GM23338 (cell line): Measurements from ENCODE around the gene CRYBG2. TPM values are rescaled to one million over a fixed set of nuclear protein-coding genes. Genes with fewer than 3 reads are reported as not detected.

Experiments
- ATAC-seq: fragments of 200-7000 bp; cut with Tn5 transposase; 3 replicates; pipeline ENCODE4 v1.9.1; 2020
- DNase-seq: peaks from one replicate; pipeline ENCODE4 v3.0.0-alpha.2; 2015; ENCODE audit warnings: low spot score
- H2AFZ ChIP-seq: fragments of 200-600 bp; sonication (generic); 2 replicates; pipeline ENCODE4 v1.8.0; 2016; ENCODE audit warnings: antibody characterized with exemption, mild to moderate bottlenecking, moderate library complexity
- H3F3A ChIP-seq: fragments of 200-600 bp; sonication (generic); replicated peaks from 2 replicates; pipeline ENCODE4 v1.8.0; 2017; ENCODE audit warnings: antibody characterized with exemption, mixed run types, low read depth
- H3K27ac ChIP-seq: fragments of 200-600 bp; sonication (generic); 2 replicates; pipeline ENCODE4 v1.6.1; 2016; ENCODE audit warnings: low read depth
- H3K27me3 ChIP-seq: fragments of 200-600 bp; sonication (generic); 2 replicates; pipeline ENCODE4 v1.8.0; 2016; ENCODE audit warnings: mild to moderate bottlenecking, mixed run types, moderate library complexity; ENCODE audit not compliant: insufficient read depth
- H3K36me3 ChIP-seq: fragments of 200-600 bp; sonication (generic); 2 replicates; pipeline ENCODE4 v1.8.0; 2016; ENCODE audit warnings: mild to moderate bottlenecking; ENCODE audit not compliant: insufficient read depth
- H3K4me1 ChIP-seq: fragments of 200-600 bp; sonication (generic); 2 replicates; pipeline ENCODE4 v1.8.0; 2016; ENCODE audit warnings: mild to moderate bottlenecking, moderate library complexity; ENCODE audit not compliant: insufficient read depth
- H3K4me2 ChIP-seq: fragments of 200-600 bp; sonication (generic); 2 replicates; pipeline ENCODE4 v1.7.1; 2017; ENCODE audit warnings: mixed run types
- H3K4me3 ChIP-seq: fragments of 200-600 bp; sonication (generic); 2 replicates; pipeline ENCODE4 v1.6.1; 2016; ENCODE audit warnings: mixed run types
- H3K79me2 ChIP-seq: fragments of 200-600 bp; sonication (generic); replicated peaks from 2 replicates; pipeline ENCODE4 v1.8.0; 2017; ENCODE audit warnings: mild to moderate bottlenecking; ENCODE audit not compliant: insufficient read depth
- H3K9me2 ChIP-seq: fragments of 200-600 bp; sonication (generic); 2 replicates; pipeline ENCODE4 v1.8.0; 2017; ENCODE audit not compliant: insufficient read depth
- H4K20me1 ChIP-seq: fragments of 200-600 bp; sonication (generic); replicated peaks from 2 replicates; pipeline ENCODE4 v1.8.0; 2017; ENCODE audit warnings: mild to moderate bottlenecking; ENCODE audit not compliant: insufficient read depth
- H3K27ac Mint-ChIP-seq: 2 replicates; pipeline ENCODE4 v1.8.0; 2020; ENCODE audit warnings: inconsistent platforms, mild to moderate bottlenecking, moderate library complexity, mixed read lengths
- H3K27me3 Mint-ChIP-seq: 3 replicates; pipeline ENCODE4 v1.8.0; 2022; ENCODE audit warnings: low read depth, mild to moderate bottlenecking, moderate library complexity, mixed read lengths, inconsistent platforms; ENCODE audit not compliant: insufficient read depth, poor library complexity
- H3K36me3 Mint-ChIP-seq: 3 replicates; pipeline ENCODE4 v1.8.0; 2021; ENCODE audit warnings: low read depth, mild to moderate bottlenecking, inconsistent platforms, moderate library complexity, mixed read lengths
- H3K4me1 Mint-ChIP-seq: 3 replicates; pipeline ENCODE4 v1.8.0; 2020; ENCODE audit warnings: mild to moderate bottlenecking, inconsistent platforms, mixed read lengths
- H3K4me3 Mint-ChIP-seq: 3 replicates; pipeline ENCODE4 v1.8.0; 2021; ENCODE audit warnings: moderate library complexity, mild to moderate bottlenecking, inconsistent platforms, mixed read lengths
- H3K9me3 Mint-ChIP-seq: 3 replicates; pipeline ENCODE4 v1.8.0; 2020; ENCODE audit warnings: moderate library complexity, mild to moderate bottlenecking, inconsistent platforms, mixed read lengths
- JUNB ChIP-seq: IDR thresholded peaks from one replicate; pipeline ENCODE4 v1.6.1; 2016; ENCODE audit warnings: antibody characterized with exemption; ENCODE audit not compliant: unreplicated experiment
- NANOG ChIP-seq: IDR thresholded peaks from 2 replicates; pipeline ENCODE4 v1.6.1; 2016; ENCODE audit warnings: antibody characterized with exemption, borderline replicate concordance
- polyA plus RNA-seq: library from polyadenylated mRNA; unstranded; fragments of >200 nt; fragmentation: Nextera tagmentation; extraction: Ambion mirVana; gene quantifications from 2 replicates; pipeline ENCODE4 v1.2.1, GENCODE V29; 2016
- total RNA-seq: library from RNA; depleted of rRNA; stranded (reverse); fragments of >200 nt; shearing (Covaris generic); gene quantifications from 2 replicates; pipeline ENCODE4 v1.2.3, GENCODE V29; 2014
- TF ChIP-seq, protein P1 (sequence below): fragments of 250-450 bp; sonication (Bioruptor Pico); IDR thresholded peaks from 2 replicates; pipeline ENCODE4 v1.5.0; 2020; ENCODE audit warnings: mild to moderate bottlenecking, moderate library complexity
- TF ChIP-seq, protein P2 (sequence below), 2 experiments: fragments of 200-600 bp in 1 of 2; sonication (generic) in 1 of 2; conservative IDR thresholded peaks; 2 replicates each; pipeline versions ENCODE4 v1.5.1 to v1.6.1; 2016 to 2017; ENCODE audit warnings: antibody characterized with exemption in 2 of 2, low read depth in 2 of 2, mild to moderate bottlenecking in 2 of 2, moderate library complexity in 1 of 2
- TF ChIP-seq, protein P3 (sequence below): IDR thresholded peaks from 2 replicates; pipeline ENCODE4 v1.6.1; 2016; ENCODE audit warnings: antibody characterized with exemption

Gene CRYBG2
- total and polyA plus RNA-seq, 2 experiments from 2014 or later = 17.6 to 18.4 TPM

DNA sequence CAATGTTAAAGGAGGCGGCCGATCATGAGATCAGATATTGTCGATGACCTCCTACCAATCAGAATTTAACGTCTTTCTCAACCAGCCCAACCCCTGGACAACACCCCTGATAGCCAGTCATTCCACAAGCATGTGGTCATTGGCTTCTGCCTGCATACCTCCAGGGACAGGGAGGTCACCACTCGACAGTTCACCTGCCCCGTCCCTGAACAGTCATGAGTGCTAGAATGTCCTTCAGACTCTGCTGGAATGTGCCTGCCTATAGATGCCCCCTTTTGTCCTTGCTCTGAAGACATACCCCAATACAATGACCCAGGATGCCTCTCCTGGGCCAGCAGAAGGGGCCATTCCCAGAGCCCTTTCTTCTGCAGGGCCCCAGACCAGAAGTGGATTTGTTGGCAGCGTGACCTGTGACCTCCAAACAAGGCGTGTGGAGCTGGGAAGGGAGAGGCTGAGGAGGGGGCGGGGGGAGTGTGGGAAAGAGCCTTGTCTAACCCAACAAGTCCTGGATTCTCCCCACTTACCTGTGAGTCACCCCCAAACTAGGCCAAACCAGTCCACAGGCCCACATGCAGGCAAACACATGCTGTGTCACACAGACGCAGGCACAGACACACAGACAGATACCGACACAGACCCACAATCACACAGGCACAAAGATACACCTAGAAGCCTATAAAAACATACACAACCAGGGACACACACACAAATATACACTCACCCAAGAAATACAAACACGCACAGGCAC lies 2.2 kb downstream of the CRYBG2 start (continued):
- TF ChIP-seq, protein P1, sequence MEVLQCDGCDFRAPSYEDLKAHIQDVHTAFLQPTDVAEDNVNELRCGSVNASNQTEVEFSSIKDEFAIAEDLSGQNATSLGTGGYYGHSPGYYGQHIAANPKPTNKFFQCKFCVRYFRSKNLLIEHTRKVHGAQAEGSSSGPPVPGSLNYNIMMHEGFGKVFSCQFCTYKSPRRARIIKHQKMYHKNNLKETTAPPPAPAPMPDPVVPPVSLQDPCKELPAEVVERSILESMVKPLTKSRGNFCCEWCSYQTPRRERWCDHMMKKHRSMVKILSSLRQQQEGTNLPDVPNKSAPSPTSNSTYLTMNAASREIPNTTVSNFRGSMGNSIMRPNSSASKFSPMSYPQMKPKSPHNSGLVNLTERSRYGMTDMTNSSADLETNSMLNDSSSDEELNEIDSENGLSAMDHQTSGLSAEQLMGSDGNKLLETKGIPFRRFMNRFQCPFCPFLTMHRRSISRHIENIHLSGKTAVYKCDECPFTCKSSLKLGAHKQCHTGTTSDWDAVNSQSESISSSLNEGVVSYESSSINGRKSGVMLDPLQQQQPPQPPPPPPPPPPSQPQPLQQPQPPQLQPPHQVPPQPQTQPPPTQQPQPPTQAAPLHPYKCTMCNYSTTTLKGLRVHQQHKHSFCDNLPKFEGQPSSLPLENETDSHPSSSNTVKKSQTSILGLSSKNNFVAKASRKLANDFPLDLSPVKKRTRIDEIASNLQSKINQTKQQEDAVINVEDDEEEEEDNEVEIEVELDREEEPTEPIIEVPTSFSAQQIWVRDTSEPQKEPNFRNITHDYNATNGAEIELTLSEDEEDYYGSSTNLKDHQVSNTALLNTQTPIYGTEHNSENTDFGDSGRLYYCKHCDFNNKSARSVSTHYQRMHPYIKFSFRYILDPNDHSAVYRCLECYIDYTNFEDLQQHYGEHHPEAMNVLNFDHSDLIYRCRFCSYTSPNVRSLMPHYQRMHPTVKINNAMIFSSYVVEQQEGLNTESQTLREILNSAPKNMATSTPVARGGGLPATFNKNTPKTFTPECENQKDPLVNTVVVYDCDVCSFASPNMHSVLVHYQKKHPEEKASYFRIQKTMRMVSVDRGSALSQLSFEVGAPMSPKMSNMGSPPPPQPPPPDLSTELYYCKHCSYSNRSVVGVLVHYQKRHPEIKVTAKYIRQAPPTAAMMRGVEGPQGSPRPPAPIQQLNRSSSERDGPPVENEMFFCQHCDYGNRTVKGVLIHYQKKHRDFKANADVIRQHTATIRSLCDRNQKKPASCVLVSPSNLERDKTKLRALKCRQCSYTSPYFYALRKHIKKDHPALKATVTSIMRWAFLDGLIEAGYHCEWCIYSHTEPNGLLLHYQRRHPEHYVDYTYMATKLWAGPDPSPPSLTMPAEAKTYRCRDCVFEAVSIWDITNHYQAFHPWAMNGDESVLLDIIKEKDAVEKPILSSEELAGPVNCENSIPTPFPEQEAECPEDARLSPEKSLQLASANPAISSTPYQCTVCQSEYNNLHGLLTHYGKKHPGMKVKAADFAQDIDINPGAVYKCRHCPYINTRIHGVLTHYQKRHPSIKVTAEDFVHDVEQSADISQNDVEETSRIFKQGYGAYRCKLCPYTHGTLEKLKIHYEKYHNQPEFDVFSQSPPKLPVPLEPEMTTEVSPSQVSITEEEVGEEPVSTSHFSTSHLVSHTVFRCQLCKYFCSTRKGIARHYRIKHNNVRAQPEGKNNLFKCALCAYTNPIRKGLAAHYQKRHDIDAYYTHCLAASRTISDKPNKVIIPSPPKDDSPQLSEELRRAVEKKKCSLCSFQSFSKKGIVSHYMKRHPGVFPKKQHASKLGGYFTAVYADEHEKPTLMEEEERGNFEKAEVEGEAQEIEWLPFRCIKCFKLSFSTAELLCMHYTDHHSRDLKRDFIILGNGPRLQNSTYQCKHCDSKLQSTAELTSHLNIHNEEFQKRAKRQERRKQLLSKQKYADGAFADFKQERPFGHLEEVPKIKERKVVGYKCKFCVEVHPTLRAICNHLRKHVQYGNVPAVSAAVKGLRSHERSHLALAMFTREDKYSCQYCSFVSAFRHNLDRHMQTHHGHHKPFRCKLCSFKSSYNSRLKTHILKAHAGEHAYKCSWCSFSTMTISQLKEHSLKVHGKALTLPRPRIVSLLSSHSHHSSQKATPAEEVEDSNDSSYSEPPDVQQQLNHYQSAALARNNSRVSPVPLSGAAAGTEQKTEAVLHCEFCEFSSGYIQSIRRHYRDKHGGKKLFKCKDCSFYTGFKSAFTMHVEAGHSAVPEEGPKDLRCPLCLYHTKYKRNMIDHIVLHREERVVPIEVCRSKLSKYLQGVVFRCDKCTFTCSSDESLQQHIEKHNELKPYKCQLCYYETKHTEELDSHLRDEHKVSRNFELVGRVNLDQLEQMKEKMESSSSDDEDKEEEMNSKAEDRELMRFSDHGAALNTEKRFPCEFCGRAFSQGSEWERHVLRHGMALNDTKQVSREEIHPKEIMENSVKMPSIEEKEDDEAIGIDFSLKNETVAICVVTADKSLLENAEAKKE = no peak
- no peak for TF ChIP-seq JUNB

DNA sequence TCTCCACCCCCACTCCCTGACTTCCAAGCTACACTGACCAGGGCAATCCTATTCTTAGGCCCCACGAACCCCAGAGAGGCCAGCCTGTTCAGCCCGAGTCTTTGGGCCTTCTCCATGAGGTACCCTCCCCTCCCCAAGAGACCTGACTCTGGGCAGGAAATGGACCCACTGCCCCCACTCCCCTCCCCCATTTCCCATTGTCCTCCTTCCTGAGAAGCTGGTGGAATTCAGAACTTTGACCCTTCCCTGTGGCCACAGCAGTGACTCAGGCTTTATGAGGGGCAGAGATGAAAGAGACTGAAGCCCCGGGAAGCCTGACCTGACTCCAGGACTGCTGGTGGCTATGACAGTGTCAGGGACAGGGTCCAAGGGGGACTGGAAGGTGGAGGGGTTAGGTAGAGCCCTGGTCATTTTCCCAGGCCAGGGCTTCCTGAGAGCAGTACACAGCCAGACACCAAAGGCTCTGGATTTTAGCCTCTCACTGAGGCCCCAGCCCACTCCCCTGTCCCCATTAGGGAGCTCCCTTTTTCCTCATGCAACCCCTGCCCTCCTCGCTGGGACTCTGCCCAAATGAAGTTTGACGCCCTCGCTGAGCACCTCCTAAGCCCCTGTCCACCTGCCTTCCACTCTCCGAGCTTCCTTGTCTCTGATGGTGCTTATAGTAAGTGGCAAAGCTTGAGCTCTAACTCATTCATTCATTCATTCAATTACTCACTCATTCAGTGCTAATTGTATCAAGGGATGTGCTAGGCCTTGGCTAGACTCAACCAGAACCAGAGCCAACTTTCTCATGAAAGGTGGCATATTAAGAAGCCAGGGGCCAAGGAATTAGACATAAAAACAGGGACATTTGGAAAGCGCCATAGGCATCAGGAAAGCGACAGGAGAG lies 3.0 kb downstream of the CRYBG2 start:
- Mint-ChIP-seq H3K4me1 (peaks cover 38% of the 10 kb centered on the region), H3K9me3 (no peaks in the 10 kb centered on the region), H3K4me3 (0 out of 3 replicates have a peak overlapping the region, but pooled peaks have one; percentile 6), H3K27ac (peak overlapping the region; percentile 78), H3K27me3 (peaks cover 21% of the 10 kb centered on the region), H3K36me3 (no peaks in the 10 kb centered on the region)
- Histone ChIP-seq H3K4me1 (peaks cover 16% of the 10 kb centered on the region), H3F3A (no peaks in the 10 kb centered on the region; the same call in 1 of the 2 replicates), H3K27ac (peak overlapping the region; percentile 82), H3K36me3 (no peaks in the 10 kb centered on the region), H3K9me2 (no peaks in the 10 kb centered on the region), H3K4me3 (no peak overlapping the region), H3K79me2 (no peaks in the 10 kb centered on the region), H2AFZ (no peak overlapping the region), H3K27me3 (no peaks in the 10 kb centered on the region), H3K4me2 (peak overlapping the region; percentile 62), H4K20me1 (no peaks in the 10 kb centered on the region)
- peak; percentile 39 for ATAC-seq
- peak; percentile 38 for DNase-seq
- TF ChIP-seq JUNB = no peak
- TF ChIP-seq, protein P2, sequence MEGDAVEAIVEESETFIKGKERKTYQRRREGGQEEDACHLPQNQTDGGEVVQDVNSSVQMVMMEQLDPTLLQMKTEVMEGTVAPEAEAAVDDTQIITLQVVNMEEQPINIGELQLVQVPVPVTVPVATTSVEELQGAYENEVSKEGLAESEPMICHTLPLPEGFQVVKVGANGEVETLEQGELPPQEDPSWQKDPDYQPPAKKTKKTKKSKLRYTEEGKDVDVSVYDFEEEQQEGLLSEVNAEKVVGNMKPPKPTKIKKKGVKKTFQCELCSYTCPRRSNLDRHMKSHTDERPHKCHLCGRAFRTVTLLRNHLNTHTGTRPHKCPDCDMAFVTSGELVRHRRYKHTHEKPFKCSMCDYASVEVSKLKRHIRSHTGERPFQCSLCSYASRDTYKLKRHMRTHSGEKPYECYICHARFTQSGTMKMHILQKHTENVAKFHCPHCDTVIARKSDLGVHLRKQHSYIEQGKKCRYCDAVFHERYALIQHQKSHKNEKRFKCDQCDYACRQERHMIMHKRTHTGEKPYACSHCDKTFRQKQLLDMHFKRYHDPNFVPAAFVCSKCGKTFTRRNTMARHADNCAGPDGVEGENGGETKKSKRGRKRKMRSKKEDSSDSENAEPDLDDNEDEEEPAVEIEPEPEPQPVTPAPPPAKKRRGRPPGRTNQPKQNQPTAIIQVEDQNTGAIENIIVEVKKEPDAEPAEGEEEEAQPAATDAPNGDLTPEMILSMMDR (conservative IDR thresholded peaks at IDR 0.05; ENCODE audit: low read depth in 2 of 2) = no peak
- TF ChIP-seq, protein P3, sequence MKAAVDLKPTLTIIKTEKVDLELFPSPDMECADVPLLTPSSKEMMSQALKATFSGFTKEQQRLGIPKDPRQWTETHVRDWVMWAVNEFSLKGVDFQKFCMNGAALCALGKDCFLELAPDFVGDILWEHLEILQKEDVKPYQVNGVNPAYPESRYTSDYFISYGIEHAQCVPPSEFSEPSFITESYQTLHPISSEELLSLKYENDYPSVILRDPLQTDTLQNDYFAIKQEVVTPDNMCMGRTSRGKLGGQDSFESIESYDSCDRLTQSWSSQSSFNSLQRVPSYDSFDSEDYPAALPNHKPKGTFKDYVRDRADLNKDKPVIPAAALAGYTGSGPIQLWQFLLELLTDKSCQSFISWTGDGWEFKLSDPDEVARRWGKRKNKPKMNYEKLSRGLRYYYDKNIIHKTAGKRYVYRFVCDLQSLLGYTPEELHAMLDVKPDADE = no peak
- TF ChIP-seq NANOG = no peak
